ENCODE data around the gene EDC4. TPM values are rescaled to one million over a fixed set of nuclear protein-coding genes. Genes with fewer than 3 reads are reported as not detected.
A peak's percentile ranks its signal among the peaks of the same experiment; 100 is the strongest.

The EDC4 gene
- total and polyA plus RNA-seq, 2 of the 13 experiments (the other 11 are each of a cell fraction or from before 2014, with no cell fraction given): 51.4 to 59.1 TPM

- TF ChIP-seq CREBL2 (CRISPR knock-in tag; IDR thresholded peaks at IDR 0.05; ENCODE audit: borderline replicate concordance) (peak; percentile 75; the same call in 1 of the 2 replicates), ISX (CRISPR knock-in tag; conservative IDR thresholded peaks at IDR 0.05) (no peak), SNAPC4 (CRISPR knock-in tag; IDR thresholded peaks at IDR 0.05) (no peak; the same call in 1 of the 2 replicates), ZNF567 (CRISPR knock-in tag; IDR thresholded peaks at IDR 0.05; ENCODE audit: borderline replicate concordance) (0 out of 2 replicates have a peak, but pooled peaks have one; percentile 47), ERF (CRISPR knock-in tag; IDR thresholded peaks at IDR 0.05) (peak; percentile 94), ZNF737 (CRISPR knock-in tag; IDR thresholded peaks at IDR 0.05; ENCODE audit: borderline replicate concordance) (no peak), PATZ1 (CRISPR knock-in tag; IDR thresholded peaks at IDR 0.05) (peak; percentile 99), ADNP (CRISPR knock-in tag; IDR thresholded peaks at IDR 0.05) (0 out of 2 replicates have a peak, but pooled peaks have one; percentile 11), BCLAF1 (IDR thresholded peaks at IDR 0.05) (no peak), KLF9 (CRISPR knock-in tag; IDR thresholded peaks at IDR 0.05; ENCODE audit: low read depth) (peak; percentile 52; the same call in 1 of the 2 replicates), HDAC6 (IDR thresholded peaks at IDR 0.05; ENCODE audit: low read depth, low read length) (no peak)
- TF ChIP-seq, protein P1, sequence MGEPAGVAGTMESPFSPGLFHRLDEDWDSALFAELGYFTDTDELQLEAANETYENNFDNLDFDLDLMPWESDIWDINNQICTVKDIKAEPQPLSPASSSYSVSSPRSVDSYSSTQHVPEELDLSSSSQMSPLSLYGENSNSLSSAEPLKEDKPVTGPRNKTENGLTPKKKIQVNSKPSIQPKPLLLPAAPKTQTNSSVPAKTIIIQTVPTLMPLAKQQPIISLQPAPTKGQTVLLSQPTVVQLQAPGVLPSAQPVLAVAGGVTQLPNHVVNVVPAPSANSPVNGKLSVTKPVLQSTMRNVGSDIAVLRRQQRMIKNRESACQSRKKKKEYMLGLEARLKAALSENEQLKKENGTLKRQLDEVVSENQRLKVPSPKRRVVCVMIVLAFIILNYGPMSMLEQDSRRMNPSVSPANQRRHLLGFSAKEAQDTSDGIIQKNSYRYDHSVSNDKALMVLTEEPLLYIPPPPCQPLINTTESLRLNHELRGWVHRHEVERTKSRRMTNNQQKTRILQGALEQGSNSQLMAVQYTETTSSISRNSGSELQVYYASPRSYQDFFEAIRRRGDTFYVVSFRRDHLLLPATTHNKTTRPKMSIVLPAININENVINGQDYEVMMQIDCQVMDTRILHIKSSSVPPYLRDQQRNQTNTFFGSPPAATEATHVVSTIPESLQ (CRISPR knock-in tag; conservative IDR thresholded peaks at IDR 0.05): peak; percentile 69; the same call in 1 of the 2 replicates
- TF ChIP-seq, protein P2, sequence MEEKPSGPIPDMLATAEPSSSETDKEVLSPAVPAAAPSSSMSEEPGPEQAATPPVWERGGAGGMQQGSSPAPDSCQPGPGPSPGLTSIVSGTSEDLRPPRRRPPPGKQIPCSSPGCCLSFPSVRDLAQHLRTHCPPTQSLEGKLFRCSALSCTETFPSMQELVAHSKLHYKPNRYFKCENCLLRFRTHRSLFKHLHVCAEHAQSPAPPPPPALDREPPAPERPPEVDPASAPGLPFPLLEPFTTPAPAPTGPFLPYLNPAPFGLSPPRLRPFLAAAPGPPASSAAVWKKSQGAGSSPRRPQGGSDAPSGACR (CRISPR knock-in tag; IDR thresholded peaks at IDR 0.05): peak; percentile 97
These were observed at the start of gene EDC4 (continued) for GRCh38 chr16:67872631-67873434.
